GM10847 (cell line): ENCODE results near the gene SCT.

Experiments used
- POLR2A ChIP-seq: IDR thresholded peaks from 2 replicates; pipeline ENCODE4 v1.6.1; 2011; ENCODE audit not compliant: insufficient read length; ENCODE audit errors: extremely low read depth

The SCT gene

GRCh38 chr11:592501-592900 is 34.5 kb downstream of the SCT start:
- no peak for TF ChIP-seq POLR2A

DNA sequence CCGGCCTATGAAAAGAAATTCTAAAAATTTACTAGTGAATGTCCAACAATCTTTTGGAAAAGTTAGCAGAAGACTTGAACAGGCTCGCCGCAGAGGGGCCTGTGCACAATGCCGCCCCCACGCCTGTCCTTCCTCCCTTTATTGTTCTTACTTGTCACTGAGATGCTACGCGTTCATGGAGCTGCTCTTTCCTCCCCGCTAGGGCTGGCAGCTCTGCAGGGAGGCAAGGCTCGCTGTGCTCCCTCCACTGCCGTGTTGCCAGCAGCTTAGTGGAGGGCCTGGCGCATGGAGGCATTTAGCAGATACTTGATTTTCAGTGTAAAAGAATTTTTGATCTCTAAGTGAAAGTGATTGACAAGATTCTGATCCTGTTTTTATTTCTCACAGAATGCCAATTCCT is 36.0 kb downstream of the SCT start:
- TF ChIP-seq POLR2A, result no peak

DNA sequence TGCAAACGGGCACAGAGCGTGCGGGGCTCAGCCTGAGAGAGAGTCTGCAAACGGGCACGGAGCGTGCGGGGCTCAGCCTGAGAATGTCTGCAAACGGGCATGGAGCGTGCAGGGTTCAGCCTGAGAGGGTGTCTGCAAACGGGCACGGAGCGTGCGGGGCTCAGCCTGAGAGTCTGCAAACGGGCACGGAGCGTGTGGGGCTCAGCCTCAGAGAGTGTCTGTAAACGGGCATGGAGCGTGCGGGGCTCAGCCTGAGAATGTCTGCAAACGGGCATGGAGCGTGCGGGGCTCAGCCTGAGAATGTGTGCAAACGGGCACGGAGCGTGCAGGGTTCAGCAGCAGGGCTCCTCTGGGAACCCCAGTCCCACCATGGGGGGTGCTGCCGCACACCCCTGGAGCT is 37.2 kb downstream of the SCT start:
- no peak for TF ChIP-seq POLR2A

GRCh38 chr11:587978-588380 is 39.0 kb downstream of the SCT start:
- TF ChIP-seq POLR2A, result no peak

GRCh38 chr11:587546-587945 is 39.4 kb downstream of the SCT start:
- no peak for TF ChIP-seq POLR2A

- no peak for TF ChIP-seq POLR2A
These were observed 40.3 kb downstream of the SCT start for GRCh38 chr11:586376-587316.

DNA sequence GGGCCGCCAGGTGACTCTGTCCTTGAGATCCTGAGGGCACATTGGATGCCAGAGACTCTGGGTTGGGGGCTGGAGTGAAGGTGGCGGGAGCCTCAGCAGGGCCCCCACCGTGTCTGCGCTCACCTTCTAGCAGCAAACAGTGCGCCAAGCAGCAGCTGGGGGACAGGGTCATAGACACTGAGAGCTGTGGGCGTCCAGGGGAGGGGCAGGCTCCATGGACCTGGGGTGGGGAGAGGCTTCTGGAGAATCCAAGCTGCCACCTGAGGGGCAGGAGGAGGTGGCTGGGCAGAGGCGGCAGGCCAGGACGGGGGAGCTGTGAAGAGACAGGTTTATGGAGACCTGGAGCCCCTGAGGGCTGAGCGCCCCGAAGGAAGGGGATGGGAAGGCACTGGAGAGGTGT is 42.7 kb downstream of the SCT start:
- TF ChIP-seq POLR2A, result no peak

GRCh38 chr11:581752-582151 is 45.2 kb downstream of the SCT start:
- TF ChIP-seq POLR2A, result no peak

DNA sequence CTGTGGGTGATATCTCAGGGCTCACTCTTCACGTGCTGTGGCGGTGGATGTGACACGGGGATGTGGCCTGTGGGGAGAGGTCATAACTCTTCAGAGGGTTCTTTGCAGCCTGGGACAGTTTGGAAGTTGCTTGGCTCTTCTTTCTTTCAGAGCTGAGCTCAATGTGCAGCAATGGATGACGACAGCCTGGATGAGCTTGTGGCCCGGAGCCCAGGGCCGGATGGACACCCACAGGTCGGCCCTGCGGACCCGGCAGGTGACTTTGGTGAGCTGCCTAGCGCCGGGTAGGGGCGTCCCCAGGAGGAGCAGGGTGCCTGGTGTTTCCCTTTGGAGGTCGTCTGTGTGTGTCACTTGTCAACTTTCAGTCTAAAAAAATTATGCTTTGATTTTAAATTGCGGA is 45.6 kb downstream of the SCT start:
- TF ChIP-seq POLR2A, result no peak

- no peak for TF ChIP-seq POLR2A
These were observed 47.0 kb downstream of the SCT start for GRCh38 chr11:579830-580601.

- no peak for TF ChIP-seq POLR2A
These were observed 48.5 kb downstream of the SCT start for GRCh38 chr11:578276-579035.

DNA sequence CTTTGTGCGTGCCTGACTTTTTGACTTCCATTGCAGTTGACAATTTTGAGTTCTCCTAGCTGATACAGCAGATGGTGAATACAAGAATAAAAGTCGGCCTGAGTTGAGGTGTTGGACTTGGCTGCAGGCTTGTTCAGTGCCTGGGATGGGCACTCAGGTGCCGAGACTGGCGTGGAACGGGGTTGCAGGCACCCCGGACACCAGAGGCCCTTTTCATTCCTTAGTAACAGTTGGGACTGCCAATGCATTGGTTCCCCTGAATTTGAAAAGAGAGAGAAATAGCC is 49.4 kb downstream of the SCT start:
- no peak for TF ChIP-seq POLR2A

- TF ChIP-seq POLR2A, result no peak
These were observed 50.0 kb downstream of the SCT start for GRCh38 chr11:576811-577610.
